PC-3 (cell line): ENCODE data around the gene CTSD. TPM values are rescaled to one million over a fixed set of nuclear protein-coding genes. Genes with fewer than 3 reads are reported as not detected.

ENCODE experiments used
- ATAC-seq: fragments of 200-7000 bp; cut with Tn5 transposase; 2 replicates; pipeline ENCODE4 v1.9.1; 2020; ENCODE audit warnings: mild to moderate bottlenecking, moderate library complexity
- BruUV-seq: library from RNA; stranded (reverse); fragments of 400-500 nt; replicated peaks from 2 replicates; lab custom pipeline; 2021; lab: Mats Ljungman, UMichigan
- CTCF ChIA-PET: fragments of 300-600 bp; sonication (Branson Sonifier 250); formaldehyde crosslinking; loops from one replicate; lab custom pipeline; 2022; ENCODE audit warnings: antibody characterized with exemption; lab: Charles Lee
- POLR2A ChIA-PET: fragments of 300-600 bp; sonication (Branson Sonifier 250); formaldehyde crosslinking; loops from one replicate; lab custom pipeline; 2022; ENCODE audit warnings: antibody characterized with exemption; ENCODE audit not compliant: unreplicated experiment; lab: Charles Lee
- DNase-seq: peaks from one replicate; pipeline ENCODE4 v3.0.0-alpha.2; 2015
- H2AFZ ChIP-seq: fragments of 300-600 bp; sonication (generic); 2 replicates; pipeline ENCODE4 v1.6.0; 2016; ENCODE audit warnings: antibody characterized with exemption, low read length
- H3F3A ChIP-seq: fragments of 300-600 bp; sonication (generic); one replicate; pipeline ENCODE4 v1.6.0; 2017; ENCODE audit warnings: antibody characterized with exemption, low read length, control low read depth, mild to moderate bottlenecking; ENCODE audit not compliant: unreplicated experiment
- H3K27ac ChIP-seq: fragments of 300-600 bp; sonication (generic); 2 replicates; pipeline ENCODE4 v1.5.1; 2016; ENCODE audit warnings: mild to moderate bottlenecking, low read length
- H3K27me3 ChIP-seq: fragments of 300-600 bp; sonication (generic); 2 replicates; pipeline ENCODE4 v1.6.1; 2016; ENCODE audit warnings: low read length, mixed read lengths
- H3K36me3 ChIP-seq: fragments of 300-600 bp; sonication (generic); 2 replicates; pipeline ENCODE4 v1.6.1; 2016; ENCODE audit warnings: low read depth, mixed run types, low read length, mixed read lengths
- H3K4me1 ChIP-seq: fragments of 300-600 bp; sonication (generic); 2 replicates; pipeline ENCODE4 v1.5.1; 2016; ENCODE audit warnings: low read length; ENCODE audit not compliant: insufficient read depth
- H3K4me2 ChIP-seq: fragments of 300-600 bp; sonication (generic); 2 replicates; pipeline ENCODE4 v1.6.0; 2016; ENCODE audit warnings: low read length
- H3K4me3 ChIP-seq: fragments of 300-600 bp; sonication (generic); 2 replicates; pipeline ENCODE4 v1.5.1; 2016; ENCODE audit warnings: mild to moderate bottlenecking, low read length, mixed read lengths
- H3K79me2 ChIP-seq: fragments of 300-600 bp; sonication (generic); 2 replicates; pipeline ENCODE4 v1.6.1; 2017; ENCODE audit warnings: low read length, mixed read lengths
- H3K9ac ChIP-seq: fragments of 300-600 bp; sonication (generic); 2 replicates; pipeline ENCODE4 v1.6.0; 2016; ENCODE audit warnings: mild to moderate bottlenecking, low read length
- H3K9me2 ChIP-seq: fragments of 300-600 bp; sonication (generic); replicated peaks from 2 replicates; pipeline ENCODE4 v1.6.1; 2016; ENCODE audit warnings: mixed run types, low read length, mixed read lengths
- H3K9me3 ChIP-seq: fragments of 300-600 bp; sonication (generic); 2 replicates; pipeline ENCODE4 v1.6.1; 2016; ENCODE audit warnings: low read length, mixed read lengths
- H4K20me1 ChIP-seq: fragments of 300-600 bp; sonication (generic); 2 replicates; pipeline ENCODE4 v1.6.1; 2016; ENCODE audit warnings: low read length, mixed read lengths
- EZH2 ChIP-seq: fragments of 300-600 bp; sonication (generic); IDR thresholded peaks from one replicate; pipeline ENCODE4 v1.6.1; 2017; ENCODE audit warnings: antibody characterized with exemption, mild to moderate bottlenecking, low read length; ENCODE audit not compliant: unreplicated experiment
- EZH2phosphoT487 ChIP-seq: fragments of 300-600 bp; sonication (generic); IDR thresholded peaks from 2 replicates; pipeline ENCODE4 v1.6.1; 2018; ENCODE audit warnings: mild to moderate bottlenecking, antibody characterized with exemption, low read length, borderline replicate concordance
- intact Hi-C: fragments of 100-400 bp; cut with micrococcal nuclease; formaldehyde crosslinking; loops from 2 replicates; pipeline ENCODE4 v1.9.0; 2023
- total RNA-seq: library from RNA; depleted of rRNA; stranded (reverse); fragments of >200 nt; gene quantifications from 2 replicates; pipeline ENCODE4 v1.2.3, GENCODE V29; 2014
- TF ChIP-seq, protein P1 (sequence below): fragments of 300-600 bp; sonication (generic); conservative IDR thresholded peaks from 2 replicates; pipeline ENCODE4 v1.5.1; 2017; ENCODE audit warnings: antibody characterized with exemption, low read depth, mild to moderate bottlenecking, low read length

CTSD gene
- total RNA-seq, 1 experiment from 2014 or later: 308 TPM

DNA sequence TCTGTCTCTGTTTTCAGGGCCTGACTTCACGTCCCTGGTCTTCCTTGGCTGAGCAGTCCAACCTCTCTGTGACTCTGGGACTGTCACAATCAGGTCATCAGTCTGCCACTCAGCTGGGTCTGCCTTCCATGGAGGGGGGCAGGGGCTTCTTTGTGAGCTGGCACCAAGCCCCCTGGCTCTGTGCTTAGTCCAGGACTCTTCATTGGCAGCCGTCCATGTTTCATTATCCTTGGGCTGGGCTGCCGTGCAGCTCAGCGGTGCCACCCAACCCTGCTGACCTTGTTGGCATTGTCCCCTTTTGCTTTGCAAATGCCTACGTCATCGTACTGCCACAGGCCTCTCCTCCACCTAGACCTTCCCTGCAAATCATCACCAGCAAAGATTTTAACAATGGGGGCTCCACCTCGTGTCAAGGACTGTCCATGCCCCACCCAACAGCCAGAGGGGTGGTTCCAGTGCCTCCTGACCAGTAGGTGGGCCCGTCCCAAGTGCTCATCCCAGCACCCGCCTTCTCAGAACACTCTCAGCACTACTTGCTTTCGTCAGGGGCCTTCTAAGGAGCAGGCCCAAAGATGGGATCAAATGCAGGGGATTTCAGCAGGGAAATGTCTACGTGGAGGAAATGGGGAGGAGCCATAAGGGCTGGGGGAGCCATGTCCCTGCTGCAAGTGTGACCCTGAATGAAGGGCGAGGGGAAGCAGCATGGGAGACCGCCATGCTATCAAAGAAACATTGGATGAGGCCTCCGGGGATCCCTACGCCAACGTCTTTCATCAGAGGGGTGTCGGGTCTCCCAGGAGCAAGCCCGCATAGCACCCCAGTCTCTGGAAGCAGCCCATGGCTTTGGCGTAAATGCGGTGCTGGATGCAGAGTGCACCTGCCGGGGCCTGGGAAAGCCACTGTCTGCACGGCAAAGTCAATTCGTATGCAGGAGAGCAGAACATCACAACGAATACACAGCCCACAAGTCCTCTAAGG lies 48.5 kb downstream of the CTSD start:
- no peaks in the 10 kb centered on the region for H3K9me2 ChIP-seq
- CTCF ChIA-PET: no interaction called here
- H3K27me3 ChIP-seq: peaks cover 56% of the 10 kb centered on the region
- no peaks in the 10 kb centered on the region for H3K36me3 ChIP-seq
- H3K4me1 ChIP-seq: no peaks in the 10 kb centered on the region
- H4K20me1 ChIP-seq: no peaks in the 10 kb centered on the region
- no peak overlapping the region for H3K4me3 ChIP-seq
- no peaks in the 10 kb centered on the region for H3K79me2 ChIP-seq
- H3F3A ChIP-seq: no peaks in the 10 kb centered on the region
- no peak for TF ChIP-seq EZH2phosphoT487
- TF ChIP-seq, protein P1, sequence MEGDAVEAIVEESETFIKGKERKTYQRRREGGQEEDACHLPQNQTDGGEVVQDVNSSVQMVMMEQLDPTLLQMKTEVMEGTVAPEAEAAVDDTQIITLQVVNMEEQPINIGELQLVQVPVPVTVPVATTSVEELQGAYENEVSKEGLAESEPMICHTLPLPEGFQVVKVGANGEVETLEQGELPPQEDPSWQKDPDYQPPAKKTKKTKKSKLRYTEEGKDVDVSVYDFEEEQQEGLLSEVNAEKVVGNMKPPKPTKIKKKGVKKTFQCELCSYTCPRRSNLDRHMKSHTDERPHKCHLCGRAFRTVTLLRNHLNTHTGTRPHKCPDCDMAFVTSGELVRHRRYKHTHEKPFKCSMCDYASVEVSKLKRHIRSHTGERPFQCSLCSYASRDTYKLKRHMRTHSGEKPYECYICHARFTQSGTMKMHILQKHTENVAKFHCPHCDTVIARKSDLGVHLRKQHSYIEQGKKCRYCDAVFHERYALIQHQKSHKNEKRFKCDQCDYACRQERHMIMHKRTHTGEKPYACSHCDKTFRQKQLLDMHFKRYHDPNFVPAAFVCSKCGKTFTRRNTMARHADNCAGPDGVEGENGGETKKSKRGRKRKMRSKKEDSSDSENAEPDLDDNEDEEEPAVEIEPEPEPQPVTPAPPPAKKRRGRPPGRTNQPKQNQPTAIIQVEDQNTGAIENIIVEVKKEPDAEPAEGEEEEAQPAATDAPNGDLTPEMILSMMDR: no peak
- TF ChIP-seq EZH2: no peak
- no peak overlapping the region for H2AFZ ChIP-seq
- no peaks in the 10 kb centered on the region for H3K9me3 ChIP-seq
- no TSS peak for BruUV-seq
- POLR2A ChIA-PET: no interaction called here
- no peak overlapping the region for H3K9ac ChIP-seq
- H3K4me2 ChIP-seq: no peak overlapping the region
- DNase-seq (no peak), ATAC-seq (no peak)
- no peak overlapping the region for H3K27ac ChIP-seq
- intact Hi-C loops: no loop called here

DNA sequence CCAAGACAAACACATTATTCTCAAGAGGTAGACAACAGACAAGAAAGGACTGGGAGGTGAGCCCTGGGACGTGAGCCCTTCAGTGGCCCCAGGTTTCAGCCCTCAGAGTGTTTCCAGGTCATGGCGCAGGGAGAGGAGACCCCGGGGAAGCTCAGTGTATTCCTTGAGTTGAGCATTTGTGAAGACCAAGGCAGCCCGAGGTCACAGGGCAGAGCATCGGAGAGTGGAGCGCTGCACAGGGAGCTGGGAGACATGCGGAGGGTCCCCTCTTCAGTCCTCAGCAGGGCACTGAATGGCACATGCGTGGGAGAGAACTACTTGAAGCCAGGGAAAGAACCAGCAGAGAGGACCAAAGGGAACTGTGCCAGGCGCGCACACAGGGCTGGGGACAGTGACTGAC lies 55.0 kb downstream of the CTSD start:
- H3K4me2 ChIP-seq: no peak overlapping the region
- POLR2A ChIA-PET: no interaction called here
- H3K9me3 ChIP-seq: no peaks in the 10 kb centered on the region
- intact Hi-C loops: no loop called here
- H3F3A ChIP-seq: no peaks in the 10 kb centered on the region
- TF ChIP-seq EZH2phosphoT487 (no peak), EZH2 (no peak)
- TF ChIP-seq, protein P1: no peak
- peaks cover 11% of the 10 kb centered on the region for H3K4me1 ChIP-seq
- H2AFZ ChIP-seq: no peak overlapping the region
- ATAC-seq: no peak
- DNase-seq: no peak
- no peak overlapping the region for H3K9ac ChIP-seq
- no peaks in the 10 kb centered on the region for H3K36me3 ChIP-seq
- H3K9me2 ChIP-seq: no peaks in the 10 kb centered on the region
- no peaks in the 10 kb centered on the region for H4K20me1 ChIP-seq
- H3K4me3 ChIP-seq: no peak overlapping the region
- no peaks in the 10 kb centered on the region for H3K79me2 ChIP-seq
- H3K27me3 ChIP-seq: peaks cover 54% of the 10 kb centered on the region
- CTCF ChIA-PET: no interaction called here
- BruUV-seq: no TSS peak
- no peak overlapping the region for H3K27ac ChIP-seq

DNA sequence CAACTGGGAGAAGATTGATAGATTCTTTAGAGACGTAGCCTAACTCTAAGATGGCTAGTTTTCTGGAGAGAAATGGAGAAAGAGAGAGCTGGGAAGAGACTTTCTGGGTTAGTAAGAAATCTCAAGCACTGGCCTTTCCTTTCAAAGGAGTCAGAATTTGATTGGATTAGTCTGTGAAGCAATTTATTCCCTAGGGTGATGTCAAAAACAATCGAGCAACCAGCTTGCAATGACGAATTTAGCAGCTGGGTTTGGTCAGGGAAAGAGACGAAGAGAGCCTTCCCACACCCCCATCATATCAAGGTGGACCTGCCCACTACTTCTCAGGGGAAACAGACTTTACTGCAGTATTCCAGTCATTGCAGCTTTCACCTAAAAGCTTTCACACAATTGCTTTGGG lies 56.0 kb downstream of the CTSD start:
- H3K9ac ChIP-seq: no peak overlapping the region
- no peaks in the 10 kb centered on the region for H4K20me1 ChIP-seq
- H3K79me2 ChIP-seq: no peaks in the 10 kb centered on the region
- no peaks in the 10 kb centered on the region for H3F3A ChIP-seq
- peaks cover 48% of the 10 kb centered on the region for H3K27me3 ChIP-seq
- no peak for TF ChIP-seq EZH2phosphoT487
- no peak for TF ChIP-seq EZH2
- TF ChIP-seq, protein P1: no peak
- H3K9me3 ChIP-seq: no peaks in the 10 kb centered on the region
- DNase-seq: no peak
- H3K4me2 ChIP-seq: no peak overlapping the region
- no peak overlapping the region for H3K4me3 ChIP-seq
- no peak overlapping the region for H2AFZ ChIP-seq
- H3K4me1 ChIP-seq: peaks cover 11% of the 10 kb centered on the region
- ChIA-PET POLR2A (no interaction called here), CTCF (no interaction called here)
- ATAC-seq: no peak
- no peaks in the 10 kb centered on the region for H3K9me2 ChIP-seq
- intact Hi-C loops: no loop called here
- no peak overlapping the region for H3K27ac ChIP-seq
- H3K36me3 ChIP-seq: no peaks in the 10 kb centered on the region
- BruUV-seq: no TSS peak
